K562 (cell line): ENCODE measurements around the gene SELENOM. TPM values are rescaled to one million over a fixed set of nuclear protein-coding genes. Genes with fewer than 3 reads are reported as not detected.
"Not testable (repeated sequence)": the region's sequence is repeated elsewhere in the genome, so short reads cannot be mapped to it uniquely, and the experiment has no call there.

Experiments used
- ATAC-seq: fragments of 200-7000 bp; cut with Tn5 transposase; 3 replicates; pipeline ENCODE4 v1.9.1; 2020; ENCODE audit warnings: moderate library complexity
- BruUV-seq: library from RNA; stranded (reverse); fragments of 400-500 nt; replicated peaks from 2 replicates; lab custom pipeline; 2021; lab: Mats Ljungman, UMichigan
- CTCF ChIA-PET: fragments of 300-600 bp; formaldehyde crosslinking; extraction: SDS; loops from one replicate; lab custom pipeline; 2021; ENCODE audit warnings: low intra/inter-chr PET ratio; lab: Yijun Ruan, JAX
- POLR2A ChIA-PET: fragments of 300-600, 350-650 bp; sonication (Branson Sonifier 250); formaldehyde crosslinking; extraction: SDS; loops from one replicate; lab custom pipeline; 2021; ENCODE audit warnings: antibody characterized with exemption, inconsistent platforms; lab: Yijun Ruan, JAX
- DNase-seq, 4 experiments: peaks; one replicate each; pipeline versions ENCODE4 v3.0.0 to v3.0.0-alpha.2; 2011 to 2018; ENCODE audit warnings: low spot score in 3 of 4, mixed read lengths in 3 of 4; ENCODE audit errors: extremely low read depth in 1 of 4
- FAIRE-seq: peaks from 2 replicates; lab custom pipeline; 2011; peaks lifted over from hg19 to GRCh38; lab: Jason Lieb, UNC
- H2AFZ ChIP-seq: 2 replicates; pipeline ENCODE4 v1.6.0; 2011; ENCODE audit warnings: low read depth, low read length, control low read depth, inconsistent platforms
- H3K27ac ChIP-seq: fragments of 200-600 bp; 3 replicates; pipeline ENCODE4 v1.8.0; 2011; ENCODE audit warnings: low read depth, mild to moderate bottlenecking, control low read depth, inconsistent platforms, low read length, moderate library complexity, mixed read lengths; ENCODE audit errors: extremely low read depth
- H3K27me3 ChIP-seq, 2 experiments: fragments of 300-600 bp in 1 of 2; 2 replicates in 1 of 2; 3 replicates in 1 of 2; pipeline versions ENCODE4 v1.6.0 to v1.8.0; 2011; ENCODE audit warnings: inconsistent platforms in 2 of 2, low read length in 2 of 2, mild to moderate bottlenecking in 1 of 2, mixed read lengths in 1 of 2, moderate library complexity in 1 of 2; ENCODE audit not compliant: control insufficient read depth in 2 of 2, insufficient read depth in 2 of 2
- H3K36me3 ChIP-seq: fragments of 300-600 bp; 3 replicates; pipeline ENCODE4 v1.8.0; 2011; ENCODE audit warnings: mild to moderate bottlenecking, low read length, inconsistent platforms; ENCODE audit not compliant: control insufficient read depth, insufficient read depth
- H3K4me1 ChIP-seq, 2 experiments: fragments of 200-600 bp in 1 of 2; replicated peaks in 1 of 2; 2 replicates in 1 of 2; 3 replicates in 1 of 2; pipeline versions ENCODE4 v1.5.1 to v1.8.0; 2011; ENCODE audit warnings: inconsistent platforms in 2 of 2, low read length in 2 of 2, mild to moderate bottlenecking in 1 of 2, mixed read lengths in 1 of 2, moderate library complexity in 1 of 2; ENCODE audit not compliant: control insufficient read depth in 2 of 2, insufficient read depth in 2 of 2
- H3K4me2 ChIP-seq: 2 replicates; pipeline ENCODE4 v1.6.1; 2011; ENCODE audit warnings: low read length, control low read depth, inconsistent platforms, mixed read lengths; ENCODE audit not compliant: insufficient read depth
- H3K4me3 ChIP-seq: fragments of 200-600 bp; sonication (generic), shearing (Covaris generic); 2 replicates; pipeline ENCODE4 v1.5.1; 2016; ENCODE audit warnings: control low read depth, inconsistent platforms
- H3K79me2 ChIP-seq: fragments of 200-600 bp; 3 replicates; pipeline ENCODE4 v1.8.0; 2011; ENCODE audit warnings: low read length, inconsistent platforms; ENCODE audit not compliant: control insufficient read depth, insufficient read depth
- H3K9ac ChIP-seq, 2 experiments: 2 replicates each; pipeline versions ENCODE4 v1.6.0 to v1.6.1; 2011; ENCODE audit warnings: low read depth in 2 of 2, low read length in 2 of 2, control low read depth in 1 of 2, inconsistent platforms in 1 of 2, mild to moderate bottlenecking in 1 of 2, mixed read lengths in 1 of 2; ENCODE audit not compliant: insufficient read depth in 1 of 2
- H3K9me1 ChIP-seq: one replicate; pipeline ENCODE4 v1.6.0; 2011; ENCODE audit warnings: inconsistent platforms, mild to moderate bottlenecking, low read length, moderate library complexity; ENCODE audit not compliant: control insufficient read depth, insufficient read depth
- H3K9me3 ChIP-seq: replicated peaks from 2 replicates; pipeline ENCODE4 v1.5.1; 2011; ENCODE audit warnings: low read depth, low read length, inconsistent platforms; ENCODE audit not compliant: control insufficient read depth, insufficient read depth
- H4K20me1 ChIP-seq: replicated peaks from 2 replicates; pipeline ENCODE4 v1.6.1; 2011; ENCODE audit warnings: low read length, inconsistent platforms, mixed read lengths; ENCODE audit not compliant: control insufficient read depth, insufficient read depth
- ARHGAP35 ChIP-seq: fragments of 450-650 bp; IDR thresholded peaks from 2 replicates; pipeline ENCODE4 v1.6.1; 2018; ENCODE audit not compliant: partially characterized antibody
- C11orf30 ChIP-seq: fragments of 450-650 bp; IDR thresholded peaks from 2 replicates; pipeline ENCODE4 v1.6.1; 2016; ENCODE audit warnings: low read depth, mild to moderate bottlenecking
- ESRRA ChIP-seq: fragments of 450-650 bp; IDR thresholded peaks from 2 replicates; pipeline ENCODE4 v1.6.1; 2014; ENCODE audit warnings: low read depth, mild to moderate bottlenecking, moderate library complexity, borderline replicate concordance
- FOXP4 ChIP-seq: sonication (generic); formaldehyde crosslinking; IDR thresholded peaks from 2 replicates; pipeline ENCODE4 v1.8.0; 2022; ENCODE audit warnings: mild to moderate bottlenecking, missing genetic modification reagents, borderline replicate concordance
- HEY1 ChIP-seq: fragments of 250-450 bp; sonication (Bioruptor Pico); IDR thresholded peaks from 2 replicates; pipeline ENCODE4 v1.5.0; 2020; ENCODE audit warnings: mild to moderate bottlenecking, moderate library complexity, borderline replicate concordance
- HNRNPL ChIP-seq: fragments of 200-400 bp; formaldehyde crosslinking; IDR thresholded peaks from 2 replicates; pipeline ENCODE4 v1.6.1; 2017; ENCODE audit warnings: low read depth, mild to moderate bottlenecking, low read length
- SRF ChIP-seq, 2 experiments: fragments of 250-450, 450-650 bp in 1 of 2; sonication (Bioruptor Pico) in 1 of 2; sonication (generic) in 1 of 2; formaldehyde crosslinking; IDR thresholded peaks; 2 replicates each; pipeline versions ENCODE4 v1.5.0 to v1.5.1; 2020 to 2022; ENCODE audit warnings: mild to moderate bottlenecking in 1 of 2, missing genetic modification reagents in 1 of 2
- XRCC5 ChIP-seq: fragments of 200-400 bp; formaldehyde crosslinking; IDR thresholded peaks from 2 replicates; pipeline ENCODE4 v1.6.1; 2017; ENCODE audit warnings: low read depth, mild to moderate bottlenecking, low read length
- ZNF316 ChIP-seq: fragments of 450-650 bp; IDR thresholded peaks from 2 replicates; pipeline ENCODE4 v1.6.1; 2016
- WGBS: fragments of 100-300 bp; shearing (Covaris generic); methylation state at CpG from one replicate; pipeline ENCODE4 v1.1.6; 2016; ENCODE audit warnings: low coverage, mixed read lengths; ENCODE audit not compliant: insufficient coverage; ENCODE audit errors: missing lambda C conversion rate; 5-methylcytosine and 5-hydroxymethylcytosine counted together
- in situ Hi-C: fragments of 300-500 bp; cut with MboI; formaldehyde crosslinking; loops from 4 replicates; pipeline ENCODE4 v1.15.0; 2018; ENCODE audit warnings: inconsistent platforms, mixed read lengths
- intact Hi-C: fragments of 100-400 bp; cut with micrococcal nuclease; formaldehyde crosslinking; loops from 2 replicates; pipeline ENCODE4 v1.14.2; 2022
- polyA plus RNA-seq, 8 experiments: library from polyadenylated mRNA; depleted of rRNA in 4 of 8; stranded (reverse) in 5 of 8; unstranded in 3 of 8; fragments of >200 nt; fragmentation: Nextera tagmentation in 2 of 8; fragmentation: Illumina TruSeq in 1 of 8; extraction: Ambion mirVana in 2 of 8; extraction: Trizol in 1 of 8; gene quantifications; 2 replicates each; pipeline versions ENCODE4 v1.2.1 to v1.2.3, GENCODE V29; 2011 to 2014; ENCODE audit warnings: inconsistent platforms in 1 of 8, missing spikeins in 1 of 8
- total RNA-seq, 7 experiments: library from RNA; depleted of rRNA in 6 of 7; stranded (reverse); fragments of >200 nt in 6 of 7; fragmentation: Illumina TruSeq in 2 of 7; extraction: Trizol in 2 of 7; gene quantifications; 2 replicates each; pipeline versions ENCODE4 v1.2.1 to v1.2.3, GENCODE V29; 2011 to 2021; ENCODE audit warnings: low replicate concordance in 1 of 7

The SELENOM gene
- total and polyA plus RNA-seq, 9 of the 15 experiments (the other 6 are each of a cell fraction or from before 2014, with no cell fraction given), result 1.2 to 10.6 (median 3.7) TPM

DNA sequence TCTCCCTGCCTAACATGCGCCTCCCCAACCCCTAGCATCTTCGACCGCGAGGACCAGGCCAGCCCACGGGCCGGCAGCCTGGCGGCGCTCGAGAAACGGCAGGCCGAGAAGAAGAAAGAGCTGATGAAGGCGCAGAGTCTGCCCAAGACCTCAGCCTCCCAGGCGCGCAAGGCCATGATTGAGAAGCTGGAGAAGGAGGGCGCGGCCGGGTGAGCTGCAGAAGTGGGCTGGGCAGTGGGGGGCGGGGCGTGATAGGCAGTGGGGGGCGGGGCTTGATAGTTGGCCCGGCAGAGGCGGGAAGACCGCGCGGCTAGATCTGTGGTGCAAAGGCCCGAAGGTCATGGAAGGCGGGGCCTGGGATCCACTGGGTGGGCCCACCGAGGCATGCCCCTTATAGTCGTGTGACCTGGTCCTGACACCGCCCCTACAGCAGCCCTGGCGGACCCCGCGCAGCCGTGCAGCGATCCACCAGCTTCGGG, 8.7 kb downstream of the SELENOM start (continued):
- TF ChIP-seq FOXP4 (CRISPR knock-in tag) (no peak), SRF (CRISPR knock-in tag; IDR thresholded peaks at IDR 0.05) (no peak), HEY1 (no peak), ESRRA (no peak), ARHGAP35 (no peak), HNRNPL (no peak)

DNA sequence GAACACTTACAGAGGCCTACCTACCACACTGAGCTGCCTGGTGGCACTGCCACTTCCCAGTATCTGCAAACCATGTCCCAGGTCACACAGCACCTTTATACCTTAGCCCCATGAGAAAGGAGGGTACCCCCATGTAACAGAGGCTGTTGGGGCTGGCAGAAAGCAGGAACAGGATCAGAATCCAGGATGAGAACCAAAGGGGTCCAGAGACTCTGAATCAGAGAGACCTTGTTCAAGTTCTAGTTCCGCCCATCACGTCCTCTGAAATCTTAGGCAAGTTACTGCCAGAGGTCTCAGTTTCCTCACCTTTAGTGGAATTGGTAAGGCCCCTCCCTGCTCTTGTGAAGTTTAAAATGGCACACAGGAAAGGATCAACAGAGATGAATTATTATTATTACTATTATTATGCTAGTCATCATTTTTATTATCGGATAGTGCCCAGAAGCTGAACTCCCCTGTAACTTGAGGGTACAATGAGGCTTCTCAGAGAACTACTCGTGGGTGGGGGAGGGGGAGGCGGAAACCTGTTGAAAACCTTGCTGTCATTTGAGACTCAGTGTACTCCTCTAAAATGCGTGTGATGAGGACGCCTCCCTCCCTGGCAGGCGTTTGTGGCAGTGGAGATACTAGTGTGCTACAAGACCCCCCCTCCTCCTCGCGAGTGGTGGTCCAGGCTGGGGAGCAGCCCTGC, 9.3 kb downstream of the SELENOM start:
- TF ChIP-seq ZNF316 (peak; percentile 26; the same call in 1 of the 2 replicates), C11orf30 (peak; percentile 26; the same call in 1 of the 2 replicates), XRCC5 (no peak)
- TF ChIP-seq, all 486 proteins: peak for 2
- BruUV-seq, result no TSS peak
- no peak for ATAC-seq
- no peaks in the 10 kb centered on the region for H3K9me3 ChIP-seq
- H3K36me3 ChIP-seq, result peaks cover 27% of the 10 kb centered on the region; the same call in 2 of the 3 replicates
- in situ Hi-C loops, result no loop called here
- no peak for DNase-seq
- no peak overlapping the region for H3K27ac ChIP-seq
- no peaks in the 10 kb centered on the region for H3K27me3 ChIP-seq
- H3K9me1 ChIP-seq, result peaks cover 5% of the 10 kb centered on the region
- no peaks in the 10 kb centered on the region for H3K79me2 ChIP-seq
- POLR2A ChIA-PET, result interaction anchor here (1.0 to 1.4 kb wide), 2 partner anchors 9 to 17 kb away, joined by 3 to 4 read pairs; partner anchors contain the start of genes SELENOM and SMTN
- WGBS, result 38% methylated on average over 8 of the region's 10 CpGs
- intact Hi-C loops, result no loop called here
- no peak overlapping the region; the same call in 1 of the 2 replicates for H3K4me2 ChIP-seq
- no peak for FAIRE-seq
- H3K4me3 ChIP-seq, result no peak overlapping the region
- no peak overlapping the region for H2AFZ ChIP-seq
- CTCF ChIA-PET, result no interaction called here
- peak overlapping the region in 1 of 2 experiments; percentile 65; a peak in 2 of 4 replicates for H3K9ac ChIP-seq
- no peaks in the 10 kb centered on the region for H4K20me1 ChIP-seq
- H3K4me1 ChIP-seq, result peaks cover 10 to 13% of the 10 kb centered on the region in 2 experiments; a peak in 4 of 5 replicates

- H3K27ac ChIP-seq, DNase-seq, H4K20me1 ChIP-seq, intact Hi-C loops, BruUV-seq, in situ Hi-C loops, ATAC-seq, POLR2A ChIA-PET, H3K27me3 ChIP-seq, H3K4me3 ChIP-seq, H3K9me1 ChIP-seq, H3K4me2 ChIP-seq, H3K9ac ChIP-seq, H3K79me2 ChIP-seq, FAIRE-seq, CTCF ChIA-PET, H2AFZ ChIP-seq, H3K9me3 ChIP-seq: not testable (repeated sequence)
- Histone ChIP-seq H3K4me1 (peaks cover 10 to 11% of the 10 kb centered on the region in 2 experiments; a peak in 4 of 5 replicates), H3K36me3 (peaks cover 31% of the 10 kb centered on the region; the same call in 2 of the 3 replicates)
- 100% methylated on average over 1 of the region's 5 CpGs for WGBS
These were observed 9.8 kb downstream of the SELENOM start for GRCh38 chr22:31097539-31097938.
